Upper lobe of left lung (tissue), 6 donors: Measurements from ENCODE around the gene GLRB. TPM values are rescaled to one million over a fixed set of nuclear protein-coding genes. Genes with fewer than 3 reads are reported as not detected.

ENCODE experiments used
- ATAC-seq, 2 donors: fragments of 200-7000 bp; cut with Tn5 transposase; one replicate each; pipeline ENCODE4 v1.9.1; 2022; ENCODE audit warnings: mild to moderate bottlenecking in 2 of 2, moderate library complexity in 2 of 2; ENCODE audit not compliant: low FRiP score in 2 of 2
- DNase-seq, 2 donors: peaks; one replicate each; pipeline ENCODE4 v3.0.0-alpha.2; 2019 to 2020
- H3K27ac ChIP-seq, 4 donors: fragments of 200-600 bp; sonication (generic); one replicate each; pipeline ENCODE4 v1.5.1; 2016 to 2019
- H3K27me3 ChIP-seq, 4 donors: fragments of 200-600 bp; sonication (generic); one replicate each; pipeline ENCODE4 v1.5.1; 2017 to 2019
- H3K36me3 ChIP-seq, 4 donors: fragments of 200-600 bp; sonication (generic); one replicate each; pipeline ENCODE4 v1.5.1; 2016 to 2019
- H3K4me1 ChIP-seq, 4 donors: fragments of 200-600 bp; sonication (generic); one replicate each; pipeline ENCODE4 v1.5.1; 2018 to 2019
- H3K4me3 ChIP-seq, 4 donors: fragments of 200-600 bp; sonication (generic); one replicate each; pipeline ENCODE4 v1.5.1; 2017 to 2019; ENCODE audit warnings: mild to moderate bottlenecking in 2 of 4, moderate library complexity in 1 of 4
- H3K9me3 ChIP-seq, 4 donors: fragments of 200-600 bp; sonication (generic); one replicate each; pipeline ENCODE4 v1.5.1; 2018 to 2019
- EP300 ChIP-seq, 4 donors: sonication (generic); formaldehyde crosslinking; IDR thresholded peaks; one replicate each; pipeline ENCODE4 v1.5.1; 2017; ENCODE audit warnings: antibody characterized with exemption in 4 of 4, control low read depth in 2 of 4
- POLR2A ChIP-seq, 4 donors: fragments of 450-650 bp; IDR thresholded peaks; one replicate each; pipeline ENCODE4 v1.5.1; 2016 to 2017; ENCODE audit warnings: antibody characterized with exemption in 4 of 4, mild to moderate bottlenecking in 2 of 4
- POLR2AphosphoS5 ChIP-seq, 2 donors: sonication (generic); formaldehyde crosslinking; IDR thresholded peaks; one replicate each; pipeline ENCODE4 v1.5.1; 2017; ENCODE audit warnings: antibody characterized with exemption in 2 of 2
- WGBS, 2 donors: methylation state at CpG; one replicate each; pipeline ENCODE4 v1.1.5; 2017 to 2018; 5-methylcytosine and 5-hydroxymethylcytosine counted together
- total RNA-seq, 6 donors: library from RNA; depleted of rRNA in 4 of 6; stranded (reverse); fragments of >200 nt in 4 of 6; gene quantifications; one replicate each; pipeline versions ENCODE4 v1.1.0 to v1.2.1, GENCODE V29; 2016 to 2021
- TF ChIP-seq, protein P1 (sequence below), 6 experiments: fragments of 450-650 bp in 4 of 6; fragments of 200-600 bp in 2 of 6; sonication (generic) in 2 of 6; IDR thresholded peaks; one replicate each; pipeline ENCODE4 v1.5.1; 2016 to 2019; ENCODE audit warnings: antibody characterized with exemption in 6 of 6
- donor health status: DM: no; HTN: no; CAD: no; lungs with moderate emphysema.
- donor health status: DM: no; HTN: yes; CAD: no; lungs with severe emphysema.

The GLRB gene
- 10 to 100 TPM in 1 of 6 donors, 1 to 10 TPM in 5; 2.8 to 37.7 (median 3.9) TPM for total RNA-seq

DNA sequence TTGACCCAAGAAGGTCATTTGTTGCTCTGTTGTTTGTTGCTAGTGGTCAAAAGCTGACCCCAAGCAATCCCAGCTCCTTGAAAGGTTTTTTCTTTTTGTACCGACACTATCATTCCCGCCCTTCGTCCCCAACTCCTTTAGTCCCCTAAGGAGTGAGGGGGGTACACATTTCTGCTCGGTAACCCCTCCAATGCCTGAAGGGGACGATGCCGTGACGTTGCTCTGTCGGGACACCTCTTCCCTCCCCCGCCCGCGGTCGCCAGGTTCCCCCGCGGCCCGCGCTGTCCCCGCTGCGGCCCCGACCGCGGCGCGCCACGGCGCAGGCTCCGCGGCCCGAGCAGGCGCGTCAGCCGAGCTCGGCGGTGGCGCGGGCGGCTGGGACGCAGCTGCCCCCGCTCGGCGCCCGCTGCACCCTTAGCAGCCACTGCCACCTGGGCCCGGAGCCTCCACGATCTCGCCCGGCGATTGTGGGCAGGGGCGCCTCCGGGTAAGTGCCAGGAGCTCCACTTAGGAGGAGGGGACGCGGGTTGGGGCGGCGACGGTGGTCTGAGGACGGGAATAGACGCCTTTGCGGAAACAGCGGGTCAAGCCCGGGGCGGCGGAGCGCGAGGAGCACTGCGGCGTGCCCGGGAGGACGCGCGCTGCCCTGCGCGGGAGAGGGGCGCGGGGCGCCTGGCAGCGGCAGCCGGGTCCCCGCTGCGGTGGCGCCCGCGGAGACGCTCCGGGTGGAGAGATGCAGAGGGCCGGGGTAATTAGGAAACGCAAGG is at the start of gene GLRB:
Gene GLRB (plus strand): TSS at position 340 of the 767 bp plus-strand sequence. CDS start 1,875 bp downstream, outside the sequence.
- peak within 1 kb of the TSS; percentile 26 to 64 (median 62) for H3K4me3 ChIP-seq
- peaks cover 0 to 12% (median 0%) of the 10 kb centered on the region in 4 donors for H3K4me1 ChIP-seq
- H3K27ac ChIP-seq: no peak within 1 kb of the TSS
- peaks cover 0 to 6% (median 0%) of the 10 kb centered on the region in 4 donors for H3K27me3 ChIP-seq
- H3K9me3 ChIP-seq: no peaks in the 10 kb centered on the region
- peak in 1 of 2 donors; percentile 88 for DNase-seq
- ATAC-seq: peak; percentile 40 to 92
- H3K36me3 ChIP-seq: no peaks in the 10 kb centered on the region
- 3 to 4% methylated on average over 24 to 29 of the region's 84 CpGs for WGBS, 2 donors
- TF ChIP-seq POLR2AphosphoS5 (IDR thresholded peaks at IDR 0.05): no peak
- TF ChIP-seq, protein P1, sequence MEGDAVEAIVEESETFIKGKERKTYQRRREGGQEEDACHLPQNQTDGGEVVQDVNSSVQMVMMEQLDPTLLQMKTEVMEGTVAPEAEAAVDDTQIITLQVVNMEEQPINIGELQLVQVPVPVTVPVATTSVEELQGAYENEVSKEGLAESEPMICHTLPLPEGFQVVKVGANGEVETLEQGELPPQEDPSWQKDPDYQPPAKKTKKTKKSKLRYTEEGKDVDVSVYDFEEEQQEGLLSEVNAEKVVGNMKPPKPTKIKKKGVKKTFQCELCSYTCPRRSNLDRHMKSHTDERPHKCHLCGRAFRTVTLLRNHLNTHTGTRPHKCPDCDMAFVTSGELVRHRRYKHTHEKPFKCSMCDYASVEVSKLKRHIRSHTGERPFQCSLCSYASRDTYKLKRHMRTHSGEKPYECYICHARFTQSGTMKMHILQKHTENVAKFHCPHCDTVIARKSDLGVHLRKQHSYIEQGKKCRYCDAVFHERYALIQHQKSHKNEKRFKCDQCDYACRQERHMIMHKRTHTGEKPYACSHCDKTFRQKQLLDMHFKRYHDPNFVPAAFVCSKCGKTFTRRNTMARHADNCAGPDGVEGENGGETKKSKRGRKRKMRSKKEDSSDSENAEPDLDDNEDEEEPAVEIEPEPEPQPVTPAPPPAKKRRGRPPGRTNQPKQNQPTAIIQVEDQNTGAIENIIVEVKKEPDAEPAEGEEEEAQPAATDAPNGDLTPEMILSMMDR (IDR thresholded peaks at IDR 0.05): no peak
- TF ChIP-seq EP300 (IDR thresholded peaks at IDR 0.05): no peak
- TF ChIP-seq POLR2A (IDR thresholded peaks at IDR 0.05): no peak

DNA sequence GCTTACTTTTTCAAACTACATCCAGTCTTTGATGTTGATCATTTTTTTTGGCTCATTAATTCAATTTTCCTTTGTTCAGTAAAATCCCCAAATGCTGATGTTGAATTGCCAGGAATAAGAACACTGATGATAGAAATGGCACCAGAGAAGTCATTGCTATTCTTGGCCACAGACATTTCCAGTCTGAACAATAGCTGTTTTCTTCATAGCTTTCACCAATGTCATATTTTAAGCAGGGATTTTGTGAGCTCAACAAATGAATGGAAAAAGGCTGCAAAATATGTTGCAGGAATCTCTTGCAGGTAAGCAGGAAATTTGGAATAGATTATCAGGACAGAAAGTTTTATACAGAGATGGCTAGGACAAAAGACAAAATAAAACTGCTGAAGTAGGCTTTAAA is 40.5 kb upstream of the GLRB start:
- H3K4me3 ChIP-seq: no peak overlapping the region
- TF ChIP-seq EP300 (IDR thresholded peaks at IDR 0.05): no peak
- TF ChIP-seq POLR2A (IDR thresholded peaks at IDR 0.05): no peak
- no peak for TF ChIP-seq POLR2AphosphoS5 (IDR thresholded peaks at IDR 0.05)
- TF ChIP-seq, protein P1 (IDR thresholded peaks at IDR 0.05): no peak
- H3K4me1 ChIP-seq: no peaks in the 10 kb centered on the region
- H3K36me3 ChIP-seq: no peaks in the 10 kb centered on the region
- no peak overlapping the region for H3K27ac ChIP-seq
- no peaks in the 10 kb centered on the region for H3K27me3 ChIP-seq
- H3K9me3 ChIP-seq: no peaks in the 10 kb centered on the region
- no peak for ATAC-seq
- DNase-seq: no peak

DNA sequence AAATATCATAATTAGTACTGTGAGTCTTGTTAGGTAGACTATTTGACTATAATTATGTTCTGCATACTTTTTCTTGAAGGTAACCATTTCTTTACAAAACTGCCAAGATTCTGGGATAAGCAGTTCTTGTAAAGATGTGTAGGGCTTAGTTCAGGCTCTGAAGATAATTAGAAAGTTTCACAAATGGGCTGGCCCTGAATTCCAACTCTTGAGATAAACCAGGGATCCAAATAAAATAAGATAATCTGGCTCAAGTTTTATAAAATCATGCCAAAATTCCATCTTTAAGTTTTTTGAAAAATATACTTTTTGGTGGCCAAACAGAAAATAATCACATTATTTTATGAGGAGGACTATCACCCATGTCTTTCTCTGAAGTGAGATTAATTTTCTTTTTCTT is 35.5 kb upstream of the GLRB start:
- no peaks in the 10 kb centered on the region for H3K27me3 ChIP-seq
- H3K36me3 ChIP-seq: no peaks in the 10 kb centered on the region
- no peak overlapping the region for H3K4me3 ChIP-seq
- H3K9me3 ChIP-seq: no peaks in the 10 kb centered on the region
- no peak overlapping the region for H3K27ac ChIP-seq
- TF ChIP-seq POLR2AphosphoS5 (IDR thresholded peaks at IDR 0.05) (no peak), EP300 (IDR thresholded peaks at IDR 0.05) (no peak), POLR2A (IDR thresholded peaks at IDR 0.05) (no peak)
- TF ChIP-seq, protein P1 (IDR thresholded peaks at IDR 0.05): no peak
- ATAC-seq: no peak
- no peaks in the 10 kb centered on the region for H3K4me1 ChIP-seq
- no peak for DNase-seq

DNA sequence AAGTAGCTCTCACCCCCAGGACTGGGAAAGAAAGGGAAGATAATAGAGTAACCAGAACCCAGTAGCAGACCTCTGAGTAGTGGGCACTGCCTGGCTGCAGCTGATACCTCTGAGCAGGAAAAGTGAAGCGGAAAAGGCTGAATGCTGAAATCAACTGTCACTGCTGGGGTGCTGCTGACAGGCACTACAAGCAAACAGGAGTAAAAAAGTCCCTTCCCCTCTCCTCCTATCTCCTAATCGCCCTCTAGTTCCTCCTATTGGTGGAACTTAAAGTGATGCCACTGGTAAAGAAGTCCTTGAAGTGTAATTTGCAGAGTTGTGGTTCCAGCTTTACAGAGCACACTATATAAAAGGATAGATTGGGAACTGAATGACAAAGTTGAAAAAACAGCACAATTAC is 32.8 kb upstream of the GLRB start:
- DNase-seq (no peak), ATAC-seq (no peak)
- H3K27me3 ChIP-seq: no peaks in the 10 kb centered on the region
- no peaks in the 10 kb centered on the region for H3K36me3 ChIP-seq
- no peaks in the 10 kb centered on the region for H3K4me1 ChIP-seq
- H3K27ac ChIP-seq: no peak overlapping the region
- H3K9me3 ChIP-seq: no peaks in the 10 kb centered on the region
- H3K4me3 ChIP-seq: no peak overlapping the region
- TF ChIP-seq POLR2A (IDR thresholded peaks at IDR 0.05) (no peak), POLR2AphosphoS5 (IDR thresholded peaks at IDR 0.05) (no peak), EP300 (IDR thresholded peaks at IDR 0.05) (no peak)
- TF ChIP-seq, protein P1 (IDR thresholded peaks at IDR 0.05): no peak
- 19 to 26% methylated on average over 2 of the region's 2 CpGs for WGBS, 2 donors
